Esophagus squamous epithelium (tissue), 5 donors: ENCODE data around the gene UBR4. TPM values are rescaled to one million over a fixed set of nuclear protein-coding genes. Genes with fewer than 3 reads are reported as not detected.
A peak's percentile ranks its signal among the peaks of the same experiment; 100 is the strongest.

Experiments used
- DNase-seq: peaks from one replicate; lab custom pipeline; 2025; lab: John Stamatoyannopoulos, UW
- H3K27ac ChIP-seq, 4 donors: fragments of 200-600 bp; sonication (generic); one replicate each; pipeline ENCODE4 v1.5.1; 2016 to 2019; ENCODE audit warnings: mild to moderate bottlenecking in 1 of 4
- H3K27me3 ChIP-seq, 4 donors: fragments of 200-600 bp; sonication (generic); 1 replicate in 3 of 4; 2 replicates in 1 of 4; pipeline versions ENCODE4 v1.5.1 to v1.6.0; 2017 to 2021; ENCODE audit warnings: antibody characterized with exemption in 1 of 4
- H3K36me3 ChIP-seq, 3 donors: fragments of 200-600 bp; sonication (generic); one replicate each; pipeline ENCODE4 v1.5.1; 2016 to 2019
- H3K4me1 ChIP-seq, 3 donors: fragments of 200-600 bp; sonication (generic); one replicate each; pipeline ENCODE4 v1.5.1; 2017 to 2019
- H3K4me3 ChIP-seq, 4 donors: fragments of 200-600 bp; sonication (generic); 1 replicate in 3 of 4; 2 replicates in 1 of 4; pipeline ENCODE4 v1.5.1; 2016 to 2019; ENCODE audit warnings: mild to moderate bottlenecking in 2 of 4, moderate library complexity in 1 of 4
- H3K9me3 ChIP-seq, 3 donors: fragments of 200-600 bp; sonication (generic); one replicate each; pipeline ENCODE4 v1.5.1; 2016 to 2019
- CTCF ChIP-seq, 6 experiments: fragments of 450-650 bp in 4 of 6; fragments of 200-600 bp in 2 of 6; sonication (generic) in 2 of 6; IDR thresholded peaks; one replicate each; pipeline ENCODE4 v1.5.1; 2016 to 2019; ENCODE audit warnings: antibody characterized with exemption in 6 of 6, mild to moderate bottlenecking in 4 of 6, moderate library complexity in 4 of 6
- POLR2A ChIP-seq, 4 donors: fragments of 450-650 bp; IDR thresholded peaks; one replicate each; pipeline ENCODE4 v1.6.1; 2017; ENCODE audit warnings: antibody characterized with exemption in 4 of 4, mild to moderate bottlenecking in 4 of 4, moderate library complexity in 3 of 4
- WGBS, 2 donors: methylation state at CpG; one replicate each; pipeline ENCODE4 v1.1.5; 2018; 5-methylcytosine and 5-hydroxymethylcytosine counted together
- intact Hi-C: fragments of 100-400 bp; cut with DNase I; formaldehyde crosslinking; loops from one replicate; pipeline ENCODE4 v1.15.0; 2022
- total RNA-seq, 4 donors: library from RNA; depleted of rRNA; stranded (reverse); fragments of >200 nt; gene quantifications; one replicate each; pipeline ENCODE4 v1.1.0, GENCODE V29; 2016
- donor health status: DM: yes; HTN: yes; CAD: no.

Gene UBR4
- total RNA-seq, 4 donors from 2014 or later: 52.4 to 121 (median 88.3) TPM

GRCh38 chr1:19062258-19063029 lies 147.6 kb downstream of the UBR4 start:
- Histone ChIP-seq H3K27ac (peak overlapping the region in 2 of 4 donors; percentile 6 to 21), H3K36me3 (no peaks in the 10 kb centered on the region), H3K4me1 (peaks cover 18 to 55% (median 20%) of the 10 kb centered on the region in 3 donors), H3K9me3 (no peaks in the 10 kb centered on the region), H3K27me3 (peaks cover 0 to 24% (median 0%) of the 10 kb centered on the region in 4 donors), H3K4me3 (no peak overlapping the region)
- DNase-seq: no peak
- 11 to 50% methylated on average over 2 to 5 of the region's 8 CpGs for WGBS, 2 donors
- intact Hi-C loops: no loop called here
- TF ChIP-seq CTCF (IDR thresholded peaks at IDR 0.05) (peak in 1 of 6 experiments; percentile 6), POLR2A (IDR thresholded peaks at IDR 0.05) (no peak)

- WGBS, 2 donors: no CpG with 5 or more reads among the region's 2 CpGs
- intact Hi-C loops: no loop called here
- peaks cover 0 to 30% (median 0%) of the 10 kb centered on the region in 4 donors for H3K27me3 ChIP-seq
- peak overlapping the region in 2 of 4 donors; percentile 6 to 21 for H3K27ac ChIP-seq
- no peaks in the 10 kb centered on the region for H3K36me3 ChIP-seq
- DNase-seq: no peak
- H3K4me3 ChIP-seq: no peak overlapping the region
- TF ChIP-seq CTCF (IDR thresholded peaks at IDR 0.05) (no peak), POLR2A (IDR thresholded peaks at IDR 0.05) (no peak)
- no peaks in the 10 kb centered on the region for H3K9me3 ChIP-seq
- H3K4me1 ChIP-seq: peaks cover 12 to 49% (median 14%) of the 10 kb centered on the region in 3 donors
These were observed 148.3 kb downstream of the UBR4 start for GRCh38 chr1:19061798-19062197.

GRCh38 chr1:19061343-19061742 lies 148.7 kb downstream of the UBR4 start:
- Histone ChIP-seq H3K27ac (no peak overlapping the region), H3K4me3 (no peak overlapping the region), H3K4me1 (peaks cover 7 to 44% (median 9%) of the 10 kb centered on the region in 3 donors), H3K27me3 (peaks cover 0 to 35% (median 0%) of the 10 kb centered on the region in 4 donors), H3K36me3 (no peaks in the 10 kb centered on the region), H3K9me3 (no peaks in the 10 kb centered on the region)
- no peak for TF ChIP-seq CTCF (IDR thresholded peaks at IDR 0.05)
- no peak for TF ChIP-seq POLR2A (IDR thresholded peaks at IDR 0.05)
- no peak for DNase-seq
- 92% methylated on average over 1 of the region's 1 CpG; no CpG with 5 or more reads in 1 of the 2 donors for WGBS, 2 donors
- intact Hi-C loops: no loop called here

- TF ChIP-seq POLR2A (IDR thresholded peaks at IDR 0.05): no peak
- TF ChIP-seq CTCF (IDR thresholded peaks at IDR 0.05): no peak
- Histone ChIP-seq H3K27me3 (peaks cover 0 to 41% (median 0%) of the 10 kb centered on the region in 4 donors), H3K9me3 (no peaks in the 10 kb centered on the region), H3K4me3 (no peak overlapping the region), H3K4me1 (peaks cover 3 to 38% (median 9%) of the 10 kb centered on the region in 3 donors), H3K36me3 (no peaks in the 10 kb centered on the region), H3K27ac (no peak overlapping the region)
- WGBS, 2 donors: 38 to 72% methylated on average over 4 of the region's 4 CpGs
- DNase-seq: no peak
- intact Hi-C loops: no loop called here
These were observed 150.3 kb downstream of the UBR4 start for GRCh38 chr1:19059773-19060172.

- 35 to 61% methylated on average over 4 to 8 of the region's 8 CpGs for WGBS, 2 donors
- intact Hi-C loops: no loop called here
- DNase-seq: no peak
- H3K36me3 ChIP-seq: no peaks in the 10 kb centered on the region
- H3K27ac ChIP-seq: no peak overlapping the region
- H3K4me3 ChIP-seq: no peak overlapping the region
- H3K9me3 ChIP-seq: no peaks in the 10 kb centered on the region
- H3K27me3 ChIP-seq: peaks cover 0 to 54% (median 1%) of the 10 kb centered on the region in 4 donors
- H3K4me1 ChIP-seq: peaks cover 7 to 42% (median 19%) of the 10 kb centered on the region in 3 donors
- no peak for TF ChIP-seq CTCF (IDR thresholded peaks at IDR 0.05)
- no peak for TF ChIP-seq POLR2A (IDR thresholded peaks at IDR 0.05)
These were observed 151.6 kb downstream of the UBR4 start for GRCh38 chr1:19058476-19058797.
